Right atrium auricular region (tissue), 2 donors: ENCODE data around the gene ZBP1. TPM values are rescaled to one million over a fixed set of nuclear protein-coding genes. Genes with fewer than 3 reads are reported as not detected.

Experiments used
- DNase-seq: peaks from one replicate; pipeline ENCODE4 v3.0.0-alpha.2; 2019; ENCODE audit warnings: low spot score
- H3K27ac ChIP-seq, 2 donors: fragments of 200-600 bp; sonication (generic); 1 replicate in 1 of 2; 2 replicates in 1 of 2; pipeline ENCODE4 v1.5.1; 2016 to 2019
- H3K27me3 ChIP-seq, 2 donors: fragments of 200-600 bp; sonication (generic); one replicate each; pipeline versions ENCODE4 v1.5.1 to v1.6.0; 2017 to 2019
- H3K36me3 ChIP-seq: fragments of 200-600 bp; sonication (generic); one replicate; pipeline ENCODE4 v1.5.1; 2016
- H3K4me1 ChIP-seq, 2 donors: fragments of 200-600 bp; sonication (generic); one replicate each; pipeline versions ENCODE4 v1.5.1 to v1.6.0; 2017 to 2019
- H3K4me3 ChIP-seq, 2 donors: fragments of 200-600 bp; sonication (generic); 1 replicate in 1 of 2; 2 replicates in 1 of 2; pipeline ENCODE4 v1.5.1; 2017 to 2019; ENCODE audit warnings: mild to moderate bottlenecking in 1 of 2, moderate library complexity in 1 of 2
- H3K9me3 ChIP-seq, 2 donors: fragments of 200-600 bp; sonication (generic); one replicate each; pipeline ENCODE4 v1.5.1; 2019
- CTCF ChIP-seq, 2 donors: fragments of 200-600 bp; sonication (generic); IDR thresholded peaks; one replicate each; pipeline ENCODE4 v1.5.1; 2019; ENCODE audit warnings: antibody characterized with exemption in 2 of 2
- total RNA-seq, 2 donors: library from RNA; depleted of rRNA; stranded (reverse); fragments of >200 nt; gene quantifications; one replicate each; pipeline ENCODE4 v1.1.0, GENCODE V29; 2016

The ZBP1 gene, protein sequence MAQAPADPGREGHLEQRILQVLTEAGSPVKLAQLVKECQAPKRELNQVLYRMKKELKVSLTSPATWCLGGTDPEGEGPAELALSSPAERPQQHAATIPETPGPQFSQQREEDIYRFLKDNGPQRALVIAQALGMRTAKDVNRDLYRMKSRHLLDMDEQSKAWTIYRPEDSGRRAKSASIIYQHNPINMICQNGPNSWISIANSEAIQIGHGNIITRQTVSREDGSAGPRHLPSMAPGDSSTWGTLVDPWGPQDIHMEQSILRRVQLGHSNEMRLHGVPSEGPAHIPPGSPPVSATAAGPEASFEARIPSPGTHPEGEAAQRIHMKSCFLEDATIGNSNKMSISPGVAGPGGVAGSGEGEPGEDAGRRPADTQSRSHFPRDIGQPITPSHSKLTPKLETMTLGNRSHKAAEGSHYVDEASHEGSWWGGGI
- not detected for total RNA-seq

GRCh38 chr20:57620274-57620990 is at the start of gene ZBP1:
Gene ZBP1 (minus strand): TSS chr20:57620426. CDS start chr20:57620295, 131 bp downstream.
- no peak for TF ChIP-seq CTCF (IDR thresholded peaks at IDR 0.05)
- DNase-seq: peak; percentile 57
- H3K4me1 ChIP-seq: no peaks in the 10 kb centered on the region
- H3K4me3 ChIP-seq: no peak within 1 kb of the TSS
- no peaks in the 10 kb centered on the region for H3K27me3 ChIP-seq
- peaks cover 0 to 14% of the 10 kb centered on the region in 2 donors for H3K9me3 ChIP-seq
- H3K27ac ChIP-seq: peak within 1 kb of the TSS in 1 of 2 donors; percentile 7
- no peaks in the 10 kb centered on the region for H3K36me3 ChIP-seq

DNA sequence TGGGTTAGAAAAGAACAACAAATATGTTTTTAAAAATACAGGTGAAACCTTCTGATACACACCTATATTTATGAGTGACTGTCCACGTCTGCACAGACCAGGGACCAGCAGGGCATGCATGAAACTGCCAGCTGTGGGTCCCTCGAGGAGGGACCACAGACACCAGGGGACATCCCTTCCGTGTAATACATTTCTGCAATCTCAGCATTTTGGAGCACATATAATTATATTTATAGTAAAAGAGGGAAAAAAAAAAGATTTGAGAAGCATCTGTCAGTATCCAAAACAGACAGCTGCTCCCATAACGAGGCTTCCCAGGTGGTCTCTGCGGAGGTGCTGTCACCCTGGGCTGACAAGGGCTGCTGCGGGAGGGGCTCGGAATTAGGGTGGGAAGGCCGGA is 49.4 kb upstream of the ZBP1 start:
- Histone ChIP-seq H3K36me3 (no peaks in the 10 kb centered on the region), H3K4me3 (no peak overlapping the region), H3K27ac (no peak overlapping the region), H3K9me3 (no peaks in the 10 kb centered on the region), H3K4me1 (peaks cover 0 to 58% of the 10 kb centered on the region in 2 donors), H3K27me3 (no peaks in the 10 kb centered on the region)
- no peak for TF ChIP-seq CTCF (IDR thresholded peaks at IDR 0.05)
- DNase-seq: no peak

DNA sequence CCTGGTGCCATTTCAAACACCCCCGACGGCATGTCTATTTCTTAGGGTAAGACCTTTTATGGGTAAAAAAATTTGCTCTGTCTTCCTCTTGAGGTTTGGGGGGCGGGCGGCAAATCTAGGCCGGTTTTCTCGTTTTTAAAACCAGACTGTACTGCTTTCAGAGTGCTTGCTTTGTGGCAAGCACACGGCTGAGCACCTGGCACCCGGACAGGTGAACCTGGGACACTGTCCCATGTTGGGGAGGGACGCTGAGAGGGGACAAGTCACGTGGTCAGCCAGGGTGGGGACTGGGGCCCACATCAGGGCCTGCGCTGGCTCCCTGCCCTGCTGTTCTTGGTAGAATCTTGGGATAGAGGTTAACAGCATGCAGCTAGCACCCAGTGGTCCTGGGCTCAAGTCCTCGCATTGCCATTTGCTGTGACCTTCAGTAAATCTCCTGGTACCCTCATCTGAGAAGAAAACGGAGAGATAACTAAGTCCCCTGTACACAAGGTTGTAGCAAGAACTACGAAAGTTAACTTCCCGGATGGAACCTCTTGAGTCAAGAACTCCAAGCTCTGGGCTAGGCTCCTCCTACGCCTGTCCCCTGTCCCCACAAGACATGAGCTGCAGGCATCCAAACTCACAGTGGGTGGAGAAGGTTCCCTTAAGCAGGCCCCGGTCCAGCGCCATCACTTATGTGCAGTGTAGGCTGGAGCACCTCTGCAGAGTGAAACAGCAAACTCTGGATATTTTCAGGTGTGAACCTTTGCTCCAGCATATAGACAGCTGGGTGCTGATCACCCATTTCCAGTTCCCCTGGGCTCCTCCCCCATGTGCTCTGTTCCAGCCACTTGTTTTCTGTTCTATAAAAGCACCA is 47.9 kb upstream of the ZBP1 start:
- H3K4me3 ChIP-seq: no peak overlapping the region
- H3K36me3 ChIP-seq: no peaks in the 10 kb centered on the region
- no peaks in the 10 kb centered on the region for H3K9me3 ChIP-seq
- H3K4me1 ChIP-seq: peaks cover 0 to 56% of the 10 kb centered on the region in 2 donors
- no peak for DNase-seq
- TF ChIP-seq CTCF (IDR thresholded peaks at IDR 0.05): no peak
- H3K27ac ChIP-seq: no peak overlapping the region
- H3K27me3 ChIP-seq: no peaks in the 10 kb centered on the region

DNA sequence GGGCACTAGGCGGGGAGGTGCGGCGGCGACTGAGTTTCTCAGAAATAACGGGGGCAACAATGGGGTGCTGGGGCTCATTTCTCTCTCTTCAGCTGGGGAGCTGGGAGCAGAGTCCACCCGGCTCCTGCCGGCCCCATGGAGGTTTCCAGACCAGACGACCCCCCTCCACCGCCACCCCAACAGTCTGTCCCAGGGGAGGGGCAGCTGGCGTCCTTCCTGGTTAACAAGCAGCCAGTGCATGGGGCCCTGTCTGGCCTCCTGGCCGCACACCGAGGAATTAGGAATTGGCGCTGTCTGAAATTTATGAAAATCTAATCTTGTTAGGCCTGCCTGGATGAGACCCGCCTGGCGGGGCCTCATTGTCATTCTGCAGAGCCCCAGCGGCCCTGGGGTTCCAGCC is 47.2 kb upstream of the ZBP1 start:
- TF ChIP-seq CTCF (IDR thresholded peaks at IDR 0.05): no peak
- Histone ChIP-seq H3K4me1 (peaks cover 0 to 49% of the 10 kb centered on the region in 2 donors), H3K27me3 (no peaks in the 10 kb centered on the region), H3K36me3 (no peaks in the 10 kb centered on the region), H3K4me3 (no peak overlapping the region), H3K27ac (no peak overlapping the region), H3K9me3 (no peaks in the 10 kb centered on the region)
- no peak for DNase-seq

DNA sequence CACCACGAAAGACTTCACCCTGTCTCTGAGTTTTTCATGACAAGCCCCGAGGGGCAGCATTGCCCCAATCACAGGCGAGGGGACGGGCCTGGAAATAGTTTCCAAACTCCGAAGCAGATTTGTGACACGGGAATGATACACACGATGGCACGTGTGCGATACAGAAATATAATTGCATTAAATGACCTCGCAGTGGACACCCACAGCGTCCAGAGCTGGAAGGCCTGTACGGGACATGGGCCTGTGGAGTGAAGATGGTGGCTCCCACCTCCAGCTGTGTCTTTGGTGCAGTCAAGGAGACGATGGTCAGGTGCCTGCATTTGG is 46.6 kb upstream of the ZBP1 start:
- Histone ChIP-seq H3K27me3 (no peaks in the 10 kb centered on the region), H3K27ac (no peak overlapping the region), H3K4me1 (peaks cover 0 to 44% of the 10 kb centered on the region in 2 donors), H3K4me3 (no peak overlapping the region), H3K36me3 (no peaks in the 10 kb centered on the region), H3K9me3 (no peaks in the 10 kb centered on the region)
- DNase-seq: no peak
- TF ChIP-seq CTCF (IDR thresholded peaks at IDR 0.05): no peak
